ENCODE results near the gene MKLN1.

Gene MKLN1

GRCh38 chr7:131538813-131539179 is 211.1 kb downstream of the MKLN1 start:
- TF ChIP-seq CTCF (IDR thresholded peaks at IDR 0.05; ENCODE audit: extremely low read depth, missing control alignments) = no peak
- DNase-seq (ENCODE audit: low spot score) = no peak

DNA sequence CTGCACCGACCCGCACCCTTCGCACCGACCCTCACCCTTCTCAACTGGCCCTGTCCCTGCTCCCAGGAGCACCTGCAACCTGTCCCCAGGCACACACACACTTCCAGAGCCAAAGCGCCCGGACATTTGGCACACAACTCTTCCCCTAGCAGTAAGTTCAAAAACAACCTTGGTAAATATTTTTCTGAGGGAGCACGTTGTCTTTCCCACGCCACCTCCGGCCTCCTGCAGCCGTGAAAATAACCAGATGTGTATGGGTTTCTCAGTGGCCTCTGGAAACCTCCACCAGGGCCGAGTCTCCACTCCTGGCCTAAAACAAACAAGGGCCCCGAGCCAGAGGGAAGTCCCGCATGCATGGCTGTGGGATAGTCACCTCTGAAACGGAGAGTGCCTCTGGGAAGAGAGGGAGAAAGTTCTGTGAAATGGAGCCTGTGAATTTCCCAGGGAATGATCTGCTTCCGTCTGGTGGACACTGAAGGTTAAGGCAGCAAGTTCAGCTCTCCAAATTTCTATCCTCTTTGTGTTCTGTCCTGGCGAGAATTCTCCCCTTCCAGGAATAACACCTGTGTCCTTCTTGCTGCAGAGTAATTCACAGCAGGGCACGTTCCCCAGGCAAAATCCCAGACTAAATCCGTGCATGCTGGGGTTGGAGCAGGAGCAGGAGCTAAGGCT is 213.0 kb downstream of the MKLN1 start:
- TF ChIP-seq CTCF (IDR thresholded peaks at IDR 0.05; ENCODE audit: extremely low read depth, missing control alignments) = no peak
- DNase-seq (ENCODE audit: low spot score) = no peak

GRCh38 chr7:131543298-131543697 is 215.6 kb downstream of the MKLN1 start:
- TF ChIP-seq CTCF (IDR thresholded peaks at IDR 0.05; ENCODE audit: extremely low read depth, missing control alignments) = no peak
- no peak for DNase-seq (ENCODE audit: low spot score)

DNA sequence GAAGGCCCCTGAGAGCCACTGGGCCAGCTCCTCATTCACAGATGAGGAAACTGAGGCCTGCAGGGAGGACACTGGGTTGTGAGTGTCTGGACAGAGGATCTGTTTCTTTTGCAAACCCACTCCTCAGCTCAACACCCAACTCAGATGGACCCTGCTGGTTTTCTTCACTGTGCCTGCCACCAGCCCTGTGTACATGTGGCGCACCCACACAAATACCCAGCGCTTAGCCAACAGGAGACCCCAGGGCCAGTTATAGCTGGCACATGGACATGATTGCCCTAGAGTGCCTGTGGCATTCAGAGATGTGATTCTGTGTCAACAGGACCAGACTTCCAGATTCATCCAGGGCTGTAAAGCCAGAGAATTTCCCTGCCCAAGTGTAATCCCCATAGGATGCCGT is 216.3 kb downstream of the MKLN1 start:
- no peak for DNase-seq (ENCODE audit: low spot score)
- TF ChIP-seq CTCF (IDR thresholded peaks at IDR 0.05; ENCODE audit: extremely low read depth, missing control alignments) = no peak

DNA sequence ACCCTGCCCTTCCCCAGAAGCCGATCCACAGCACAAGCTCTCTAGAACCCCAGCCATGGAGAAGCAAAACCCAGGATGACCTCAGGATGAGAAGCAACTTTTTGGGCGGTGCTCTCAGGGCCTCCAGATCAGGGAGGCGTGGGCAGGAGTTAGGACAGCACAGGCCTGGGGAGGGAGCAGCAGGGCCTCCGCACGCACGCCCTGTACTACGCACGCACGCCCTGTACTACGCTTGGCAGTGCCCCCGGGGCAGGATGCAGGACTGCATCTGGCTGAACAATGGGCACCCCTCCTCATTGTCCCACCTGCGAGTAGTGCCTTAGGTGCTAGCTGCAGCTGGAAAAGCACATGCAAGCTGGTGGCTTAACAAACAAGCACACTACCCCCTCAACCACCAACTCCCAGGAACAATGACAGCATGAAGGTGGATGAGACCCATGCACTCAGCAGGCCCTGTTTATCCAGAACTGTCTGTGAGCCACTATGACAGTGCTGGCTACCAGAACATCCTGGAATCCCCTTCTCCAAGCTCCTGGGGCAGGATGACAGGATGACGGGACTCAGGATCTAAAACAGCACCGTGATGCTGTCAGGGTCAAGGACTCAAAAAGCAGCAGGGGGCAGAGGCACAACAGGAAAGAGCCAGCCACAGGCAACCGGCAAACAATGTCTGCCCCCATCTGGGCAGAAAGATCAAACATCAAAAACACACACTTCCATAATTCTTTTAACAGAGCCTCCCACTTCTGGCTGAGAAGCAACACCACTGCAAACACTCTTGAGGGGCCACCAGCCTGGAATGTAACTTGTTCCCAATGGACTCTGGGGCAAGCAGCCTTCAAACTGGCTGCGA is 217.0 kb downstream of the MKLN1 start:
- TF ChIP-seq CTCF (IDR thresholded peaks at IDR 0.05; ENCODE audit: extremely low read depth, missing control alignments) = no peak
- no peak for DNase-seq (ENCODE audit: low spot score)

DNA sequence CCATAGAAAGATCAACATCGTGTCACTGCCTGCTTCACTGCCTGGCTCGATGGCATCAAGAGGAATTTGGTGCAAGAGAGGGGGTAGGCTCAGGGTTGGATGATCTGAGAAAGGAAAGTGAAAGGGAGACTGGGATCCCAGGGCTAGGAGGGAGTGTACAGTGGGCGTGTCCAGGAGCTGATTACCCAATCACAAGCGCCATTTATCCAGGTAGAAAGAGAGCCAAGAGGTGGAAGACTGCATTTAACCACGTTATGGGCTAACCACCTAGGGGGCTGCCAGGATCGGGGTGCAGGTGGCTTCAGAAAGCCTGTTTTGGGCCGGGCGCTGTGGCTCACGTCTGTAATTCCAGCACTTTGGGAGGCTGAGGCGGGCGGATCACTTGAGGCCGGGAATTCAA is 218.4 kb downstream of the MKLN1 start:
- TF ChIP-seq CTCF (IDR thresholded peaks at IDR 0.05; ENCODE audit: extremely low read depth, missing control alignments) = no peak
- no peak for DNase-seq (ENCODE audit: low spot score)
